HG03565 (cell line): ENCODE data around the gene SNORC.

Source experiments
- ATAC-seq: cut with Tn5 transposase; IDR thresholded peaks from one replicate; pipeline ENCODE4 v1.9.1; 2021; ENCODE audit warnings: mild to moderate bottlenecking, moderate library complexity; ENCODE audit not compliant: unreplicated experiment

The SNORC gene

DNA sequence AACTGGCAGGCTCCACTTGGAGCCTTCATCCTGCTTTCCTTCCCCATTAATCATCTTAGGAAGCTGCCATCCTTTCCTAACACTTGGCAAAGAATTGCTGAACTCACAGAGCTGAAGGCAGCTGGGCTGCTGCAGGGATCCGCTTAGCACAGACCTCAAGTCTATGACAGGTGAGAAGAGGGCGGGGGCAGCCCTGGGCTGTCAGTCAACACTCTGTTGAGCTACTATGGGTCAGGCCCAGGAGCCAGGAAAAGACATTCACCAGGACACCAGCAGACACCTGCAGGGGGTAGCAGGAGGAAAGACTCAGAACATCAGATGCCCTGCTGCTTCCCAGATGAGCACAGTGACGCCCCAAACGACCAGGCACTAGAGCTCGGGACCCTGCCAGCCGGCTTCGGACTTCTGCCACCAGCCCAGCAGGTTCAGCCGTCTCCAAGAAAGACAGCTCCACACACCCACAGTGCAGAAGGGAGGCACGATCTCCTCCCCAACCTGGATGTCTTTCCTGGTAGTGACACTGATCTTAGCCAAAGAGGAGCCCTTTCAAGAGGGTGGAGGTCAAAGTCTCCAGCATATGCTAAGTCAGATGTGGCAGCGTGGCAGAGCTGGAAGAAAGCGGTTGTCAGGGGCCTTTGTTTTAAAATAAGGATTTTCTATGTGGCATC lies 55.2 kb downstream of the SNORC start:
- ATAC-seq = no peak

DNA sequence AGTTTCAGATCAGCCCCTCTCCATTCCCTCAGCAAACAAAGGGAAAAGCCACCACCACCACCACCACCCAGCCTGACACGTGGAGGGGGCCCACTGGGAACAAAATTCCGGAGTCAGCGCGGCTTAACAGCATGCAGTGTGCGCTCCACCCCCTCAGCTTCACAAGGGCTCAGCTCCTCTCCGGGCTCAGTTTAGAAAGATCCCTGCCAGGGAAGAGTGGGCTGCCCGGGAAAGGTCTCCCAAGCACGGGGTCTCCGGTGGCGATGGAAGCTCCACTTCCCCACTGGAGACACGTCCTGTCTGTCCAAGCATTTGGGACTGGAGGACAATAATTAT lies 55.7 kb downstream of the SNORC start:
- ATAC-seq = no peak

DNA sequence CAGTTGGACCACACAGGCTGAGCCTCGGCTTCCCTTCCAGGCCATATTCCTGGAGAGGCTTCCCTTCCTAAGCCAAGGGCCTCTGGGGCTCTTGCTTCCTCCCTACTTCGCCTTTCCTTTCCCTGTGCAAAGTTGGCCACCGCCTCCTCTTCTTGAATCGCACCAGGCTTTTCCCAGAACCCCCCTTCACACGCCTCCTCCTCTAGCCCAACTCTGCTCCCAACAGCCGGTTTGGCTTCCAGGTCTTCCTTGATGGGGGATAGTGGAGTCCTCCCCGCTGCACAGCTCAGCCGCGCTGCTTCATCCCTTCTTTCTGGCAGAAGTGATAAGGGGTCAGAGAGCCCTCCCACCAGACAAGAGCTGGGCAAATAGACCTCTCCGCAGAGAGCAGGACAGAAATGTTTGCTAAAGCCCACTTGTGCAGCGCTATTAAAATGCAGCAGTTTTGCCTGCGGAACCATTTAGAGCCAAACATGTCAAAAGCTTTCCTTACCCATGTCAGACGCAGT lies 56.4 kb downstream of the SNORC start:
- no peak for ATAC-seq

DNA sequence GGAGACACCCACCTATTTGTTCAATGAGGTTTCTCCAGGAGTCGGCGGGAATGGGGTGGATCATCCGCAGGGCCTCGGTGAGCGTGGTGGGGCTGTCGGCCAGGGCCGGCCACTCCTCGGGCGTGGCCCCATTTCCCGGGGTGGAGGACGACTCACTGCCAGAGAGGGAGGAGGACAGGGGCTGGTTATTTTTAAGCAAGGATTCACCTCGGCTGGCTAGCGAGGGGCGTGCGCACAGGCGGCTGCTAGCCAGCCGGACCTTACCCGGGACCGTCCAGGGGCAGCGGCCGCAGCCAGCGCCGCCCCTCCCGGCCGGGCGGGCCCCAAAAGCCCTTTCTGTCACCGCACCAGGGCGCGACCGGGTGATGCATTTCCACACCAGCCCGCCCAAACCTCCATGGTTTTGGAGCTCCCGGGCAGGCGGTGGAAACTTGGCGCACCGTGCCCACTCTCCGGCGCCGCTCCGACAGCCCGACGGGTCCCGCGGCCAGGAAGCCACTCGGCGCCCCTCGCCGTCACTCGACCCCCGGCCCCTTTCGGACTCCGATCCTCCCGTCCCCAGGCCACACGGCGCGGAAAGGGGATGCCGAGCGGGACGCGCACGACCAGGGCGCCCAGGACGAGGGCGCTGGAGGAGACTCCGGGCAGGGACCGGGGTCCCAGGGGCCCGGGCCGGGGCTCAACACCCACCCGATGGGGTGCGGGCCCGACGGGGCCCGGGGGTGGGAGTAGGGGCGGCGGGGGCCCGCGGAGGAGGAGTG lies 57.1 kb downstream of the SNORC start:
- ATAC-seq = no peak

DNA sequence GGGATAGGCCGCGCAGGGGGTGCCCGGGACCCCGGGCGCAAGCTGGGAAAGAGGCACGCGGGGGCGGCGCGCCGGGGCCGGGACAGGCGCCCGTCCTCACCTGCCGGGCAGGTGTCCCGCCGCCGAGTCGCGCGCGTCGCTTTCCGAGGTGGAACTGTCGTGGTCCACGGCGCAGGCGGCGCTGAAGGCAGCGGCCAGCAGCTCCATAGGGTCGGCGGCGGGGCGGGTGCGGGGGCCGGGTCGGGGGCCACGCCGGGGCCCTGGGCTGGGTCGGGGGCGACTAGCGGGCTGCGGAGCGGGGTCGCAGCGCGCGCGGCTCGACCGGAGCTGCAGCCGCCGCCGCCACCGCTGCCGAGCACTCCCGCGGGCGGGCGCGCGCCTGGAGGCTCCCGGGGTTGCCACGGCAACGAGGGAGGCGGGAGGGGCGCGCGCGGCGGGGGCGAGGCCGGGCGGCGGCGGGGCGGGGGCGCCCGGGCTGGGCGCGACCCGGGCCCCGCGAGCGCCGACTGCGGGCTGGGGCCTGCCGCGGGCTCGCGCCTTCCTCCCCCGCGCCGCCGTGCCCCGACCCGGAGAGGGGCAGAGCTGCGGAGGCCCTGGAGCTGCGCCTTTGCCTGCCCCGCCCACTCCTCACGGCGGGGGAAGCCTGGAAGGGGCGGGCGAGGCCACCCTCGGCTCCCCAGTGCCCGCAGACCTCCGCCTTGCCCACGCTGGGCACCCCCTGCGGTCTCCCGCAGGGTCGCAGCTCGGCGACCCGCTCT lies 57.9 kb downstream of the SNORC start:
- no peak for ATAC-seq
